Measurements from ENCODE around the gene NCS1.

Gene NCS1

GRCh38 chr9:130211548-130212226 lies 39.5 kb downstream of the NCS1 start:
- DNase-seq: no peak

- DNase-seq: peak in 29 of 56 donors; percentile 20 to 81 (median 50)
These were observed 40.5 kb downstream of the NCS1 start for GRCh38 chr9:130212543-130213297.

- no peak for DNase-seq
These were observed 41.9 kb downstream of the NCS1 start for GRCh38 chr9:130213911-130214761.

- DNase-seq: no peak
These were observed 42.7 kb downstream of the NCS1 start for GRCh38 chr9:130214776-130215340.

- peak in 1 of 56 donors; percentile 14 for DNase-seq
These were observed 43.3 kb downstream of the NCS1 start for GRCh38 chr9:130215341-130216119.

- no peak for DNase-seq
These were observed 45.6 kb downstream of the NCS1 start for GRCh38 chr9:130217838-130218237.

- DNase-seq: no peak
These were observed 47.5 kb downstream of the NCS1 start for GRCh38 chr9:130219661-130220096.

GRCh38 chr9:130220352-130220751 lies 48.1 kb downstream of the NCS1 start:
- DNase-seq: no peak

- no peak for DNase-seq
These were observed 50.6 kb downstream of the NCS1 start for GRCh38 chr9:130222833-130223232.

GRCh38 chr9:130225071-130225470 lies 52.9 kb downstream of the NCS1 start:
- no peak for DNase-seq

- no peak for DNase-seq
These were observed 53.4 kb downstream of the NCS1 start for GRCh38 chr9:130225586-130225985.

- no peak for DNase-seq
These were observed 53.9 kb downstream of the NCS1 start for GRCh38 chr9:130226112-130226511.

GRCh38 chr9:130227833-130228232 lies 55.6 kb downstream of the NCS1 start:
- DNase-seq: no peak

- no peak for DNase-seq
These were observed 57.6 kb downstream of the NCS1 start for GRCh38 chr9:130229759-130230158.

GRCh38 chr9:130230631-130231030 lies 58.4 kb downstream of the NCS1 start:
- peak in 1 of 56 donors; percentile 17 for DNase-seq

- DNase-seq: no peak
These were observed 60.8 kb downstream of the NCS1 start for GRCh38 chr9:130232899-130233586.

GRCh38 chr9:130233587-130233945 lies 61.4 kb downstream of the NCS1 start:
- DNase-seq: no peak

- DNase-seq: no peak
These were observed 62.4 kb downstream of the NCS1 start for GRCh38 chr9:130234340-130235260.

Data from nucleus accumbens (tissue), 56 donors.